BJ (cell line): ENCODE data around the gene FOSL2. TPM values are rescaled to one million over a fixed set of nuclear protein-coding genes. Genes with fewer than 3 reads are reported as not detected.

Source experiments
- CTCF ChIA-PET: fragments of 350-600 bp; formaldehyde crosslinking; extraction: SDS; loops from one replicate; lab custom pipeline; 2021; ENCODE audit warnings: antibody characterized with exemption, inconsistent platforms; lab: Yijun Ruan, JAX
- POLR2A ChIA-PET: fragments of 300-600 bp; sonication (Branson Sonifier 250); formaldehyde crosslinking; extraction: SDS; loops from one replicate; lab custom pipeline; 2021; ENCODE audit warnings: antibody characterized with exemption; lab: Charles Lee
- DNase-seq: peaks from one replicate; pipeline ENCODE4 v3.0.0-alpha.2; 2011; ENCODE audit warnings: low read depth
- H3K27me3 ChIP-seq: 2 replicates; pipeline ENCODE4 v1.6.0; 2011; ENCODE audit warnings: low read length; ENCODE audit not compliant: control insufficient read depth, insufficient read depth
- H3K36me3 ChIP-seq: 2 replicates; pipeline ENCODE4 v1.5.1; 2011; ENCODE audit warnings: low read length; ENCODE audit not compliant: control insufficient read depth, insufficient read depth
- H3K4me3 ChIP-seq: 2 replicates; pipeline ENCODE4 v1.5.1; 2011; ENCODE audit warnings: low read depth, mild to moderate bottlenecking, control low read depth, low read length
- CTCF ChIP-seq: IDR thresholded peaks from 2 replicates; pipeline ENCODE4 v1.5.1; 2011; ENCODE audit warnings: low read depth, mild to moderate bottlenecking, control low read depth, inconsistent platforms, low read length, moderate library complexity; ENCODE audit not compliant: insufficient read depth
- polyA plus RNA-seq: library from polyadenylated mRNA; depleted of rRNA; stranded (reverse); fragments of >200 nt; gene quantifications from 2 replicates; pipeline ENCODE4 v1.2.3, GENCODE V29; 2011

Gene FOSL2
- polyA plus RNA-seq, 1 experiment = 52.5 TPM

- Histone ChIP-seq H3K36me3 (no peaks in the 10 kb centered on the region), H3K27me3 (no peaks in the 10 kb centered on the region), H3K4me3 (no peak overlapping the region)
- ChIA-PET CTCF (interaction anchor here (1.5 kb wide), 1 partner anchor 10 kb away, joined by 6 read pairs; no protein-coding TSS in a partner anchor), POLR2A (interaction anchor here (0.5 kb wide), 1 partner anchor 39 kb away, joined by 5 read pairs; no protein-coding TSS in a partner anchor)
- DNase-seq = no peak
- TF ChIP-seq CTCF = no peak
These were observed 41.9 kb downstream of the FOSL2 start for GRCh38 chr2:28434600-28434989.

GRCh38 chr2:28435241-28435640 is 42.6 kb downstream of the FOSL2 start:
- ChIA-PET POLR2A (interaction anchor here (0.5 kb wide), 2 partner anchors 11 to 39 kb away, joined by 4 to 5 read pairs; no protein-coding TSS in a partner anchor), CTCF (interaction anchor here (1.5 kb wide), 1 partner anchor 10 kb away, joined by 6 read pairs; no protein-coding TSS in a partner anchor)
- H3K4me3 ChIP-seq = no peak overlapping the region
- no peak for DNase-seq
- TF ChIP-seq CTCF = no peak
- no peaks in the 10 kb centered on the region for H3K27me3 ChIP-seq
- no peaks in the 10 kb centered on the region for H3K36me3 ChIP-seq

GRCh38 chr2:28435814-28436351 is 43.2 kb downstream of the FOSL2 start:
- no peaks in the 10 kb centered on the region for H3K36me3 ChIP-seq
- POLR2A ChIA-PET = interaction anchor here (0.5 kb wide), 1 partner anchor 10 kb away, joined by 4 read pairs; no protein-coding TSS in a partner anchor

GRCh38 chr2:28436525-28437051 is 43.9 kb downstream of the FOSL2 start:
- CTCF ChIA-PET = no interaction called here

More at GRCh38 chr2:28435814-28436351, 43.2 kb downstream of the FOSL2 start:
- Histone ChIP-seq H3K27me3 (no peaks in the 10 kb centered on the region), H3K4me3 (no peak overlapping the region)
- no peak for TF ChIP-seq CTCF
- CTCF ChIA-PET = interaction anchor here (1.5 kb wide), 1 partner anchor 9 kb away, joined by 6 read pairs; no protein-coding TSS in a partner anchor
- no peak for DNase-seq

More at GRCh38 chr2:28436525-28437051, 43.9 kb downstream of the FOSL2 start:
- TF ChIP-seq CTCF = no peak
- Histone ChIP-seq H3K27me3 (no peaks in the 10 kb centered on the region), H3K36me3 (no peaks in the 10 kb centered on the region), H3K4me3 (no peak overlapping the region)
- no peak for DNase-seq
- POLR2A ChIA-PET = no interaction called here
